Right renal pelvis (tissue), 4 donors: ENCODE measurements around the gene TMEM121. TPM values are rescaled to one million over a fixed set of nuclear protein-coding genes. Genes with fewer than 3 reads are reported as not detected.

Experiments used
- DNase-seq, 4 donors: peaks; one replicate each; pipeline ENCODE4 v3.0.0-alpha.2; 2013; ENCODE audit warnings: low read depth in 4 of 4, low spot score in 3 of 4, missing footprints in 1 of 4
- polyA plus RNA-seq, 4 donors: library from polyadenylated mRNA; unstranded; fragments of 120-200 nt; gene quantifications; one replicate each; pipeline ENCODE4 v1.2.1, GENCODE V29; 2013; ENCODE audit not compliant: insufficient read length in 4 of 4

Gene TMEM121
- polyA plus RNA-seq, 4 donors = 2.1 to 7.4 (median 2.6) TPM

GRCh38 chr14:105497671-105498429 is 28.5 kb upstream of the TMEM121 start:
- DNase-seq = no peak

GRCh38 chr14:105498430-105499255 is 27.7 kb upstream of the TMEM121 start:
- no peak for DNase-seq

- no peak for DNase-seq
Observed at GRCh38 chr14:105499256-105500035, 26.9 kb upstream of the TMEM121 start.

GRCh38 chr14:105500036-105500725 is 26.2 kb upstream of the TMEM121 start:
- DNase-seq = no peak

- no peak for DNase-seq
Observed at GRCh38 chr14:105500726-105501101, 25.7 kb upstream of the TMEM121 start.

GRCh38 chr14:105501504-105502291 is 24.7 kb upstream of the TMEM121 start:
- DNase-seq = no peak

- no peak for DNase-seq
Observed at GRCh38 chr14:105502446-105503295, 23.7 kb upstream of the TMEM121 start.

GRCh38 chr14:105503296-105503640 is 23.1 kb upstream of the TMEM121 start:
- DNase-seq = no peak

GRCh38 chr14:105503935-105504692 is 22.3 kb upstream of the TMEM121 start:
- DNase-seq = no peak

- DNase-seq = no peak
Observed at GRCh38 chr14:105505101-105505500, 21.3 kb upstream of the TMEM121 start.

GRCh38 chr14:105507247-105507646 is 19.1 kb upstream of the TMEM121 start:
- DNase-seq = no peak

GRCh38 chr14:105508069-105508468 is 18.3 kb upstream of the TMEM121 start:
- DNase-seq = no peak

- no peak for DNase-seq
Observed at GRCh38 chr14:105508601-105509000, 17.8 kb upstream of the TMEM121 start.

- no peak for DNase-seq
Observed at GRCh38 chr14:105517096-105517495, 9.3 kb upstream of the TMEM121 start.

- DNase-seq = no peak
Observed at GRCh38 chr14:105519946-105520698, 6.3 kb upstream of the TMEM121 start.

GRCh38 chr14:105525326-105525725 is 1.1 kb upstream of the TMEM121 start:
- no peak for DNase-seq

GRCh38 chr14:105526776-105527380 is 495 bp downstream of the TMEM121 start:
- no peak for DNase-seq
